Caco-2 (cell line): ENCODE measurements around the gene TRAPPC3. TPM values are rescaled to one million over a fixed set of nuclear protein-coding genes. Genes with fewer than 3 reads are reported as not detected.

Experiments
- BruUV-seq: library from RNA; stranded (reverse); fragments of 400-500 nt; replicated peaks from 2 replicates; lab custom pipeline; 2021; lab: Mats Ljungman, UMichigan
- CTCF ChIA-PET: fragments of 300-600 bp; sonication (Branson Sonifier 250); formaldehyde crosslinking; loops from one replicate; lab custom pipeline; 2022; ENCODE audit warnings: antibody characterized with exemption; lab: Charles Lee
- POLR2A ChIA-PET: fragments of 300-600 bp; sonication (Branson Sonifier 250); formaldehyde crosslinking; loops from one replicate; lab custom pipeline; 2022; ENCODE audit warnings: antibody characterized with exemption; lab: Charles Lee
- DNase-seq, 2 experiments: peaks; one replicate each; pipeline versions ENCODE4 v3.0.0 to v3.0.0-alpha.2; 2020 to 2022
- H3K27me3 ChIP-seq: replicated peaks from 2 replicates; pipeline ENCODE4 v1.6.0; 2011; ENCODE audit warnings: low read length; ENCODE audit not compliant: control insufficient read depth, insufficient read depth
- H3K36me3 ChIP-seq: 2 replicates; pipeline ENCODE4 v1.5.1; 2011; ENCODE audit warnings: low read length; ENCODE audit not compliant: control insufficient read depth, insufficient read depth
- H3K4me1 ChIP-seq: fragments of 250-450 bp; sonication (Bioruptor Pico); 2 replicates; pipeline ENCODE4 v1.5.1; 2020; ENCODE audit warnings: mild to moderate bottlenecking
- H3K4me3 ChIP-seq: 2 replicates; pipeline ENCODE4 v1.5.1; 2011; ENCODE audit warnings: low read depth, mild to moderate bottlenecking, control low read depth, low read length
- H3K9me3 ChIP-seq: fragments of 250-450 bp; sonication (Bioruptor Pico); 2 replicates; pipeline ENCODE4 v1.5.1; 2020; ENCODE audit warnings: mild to moderate bottlenecking, moderate library complexity
- H3K27ac Mint-ChIP-seq: one replicate; pipeline ENCODE4 v1.8.0; 2022; ENCODE audit warnings: mixed read lengths; ENCODE audit not compliant: unreplicated experiment
- H3K27me3 Mint-ChIP-seq: one replicate; pipeline ENCODE4 v1.8.0; 2022; ENCODE audit warnings: mixed read lengths; ENCODE audit not compliant: insufficient read depth, unreplicated experiment
- H3K36me3 Mint-ChIP-seq: one replicate; pipeline ENCODE4 v1.8.0; 2022; ENCODE audit warnings: mild to moderate bottlenecking, mixed read lengths; ENCODE audit not compliant: insufficient read depth, unreplicated experiment
- H3K4me1 Mint-ChIP-seq: one replicate; pipeline ENCODE4 v1.8.0; 2022; ENCODE audit warnings: low read depth, mixed read lengths; ENCODE audit not compliant: unreplicated experiment
- H3K4me3 Mint-ChIP-seq: one replicate; pipeline ENCODE4 v1.8.0; 2022; ENCODE audit warnings: mild to moderate bottlenecking, moderate library complexity, mixed read lengths; ENCODE audit not compliant: unreplicated experiment
- H3K9me3 Mint-ChIP-seq: one replicate; pipeline ENCODE4 v1.8.0; 2022; ENCODE audit warnings: mixed read lengths; ENCODE audit not compliant: unreplicated experiment
- CTCF ChIP-seq, 2 experiments: fragments of 200-600 bp in 1 of 2; IDR thresholded peaks; 1 replicate in 1 of 2; 2 replicates in 1 of 2; pipeline versions ENCODE4 v1.5.1 to v1.8.0; 2011 to 2022; ENCODE audit warnings: antibody characterized with exemption in 1 of 2, control low read depth in 1 of 2, inconsistent platforms in 1 of 2, low read depth in 1 of 2, low read length in 1 of 2, mild to moderate bottlenecking in 1 of 2, moderate library complexity in 1 of 2; ENCODE audit not compliant: insufficient read depth in 1 of 2, severe bottlenecking in 1 of 2, unreplicated experiment in 1 of 2
- intact Hi-C: fragments of 100-400 bp; cut with micrococcal nuclease; formaldehyde crosslinking; loops from one replicate; pipeline ENCODE4 v1.10.0; 2022; ENCODE audit not compliant: unreplicated experiment
- total RNA-seq: library from RNA; stranded (reverse); gene quantifications from 2 replicates; pipeline ENCODE4 v1.2.3, GENCODE V29; 2022

TRAPPC3 gene
- total RNA-seq, 1 experiment from 2014 or later, result 35.4 TPM

- H3K4me3 ChIP-seq, result peak overlapping the region; percentile 53
- BruUV-seq, result no TSS peak
- H3K9me3 ChIP-seq, result no peaks in the 10 kb centered on the region
- no peaks in the 10 kb centered on the region for H3K9me3 Mint-ChIP-seq
- no peak for DNase-seq
- POLR2A ChIA-PET, result no interaction called here
- peaks cover 14% of the 10 kb centered on the region for H3K4me1 ChIP-seq
- H3K36me3 ChIP-seq, result no peaks in the 10 kb centered on the region
- intact Hi-C loops, result no loop called here
- no peaks in the 10 kb centered on the region for H3K27me3 Mint-ChIP-seq
- H3K27ac Mint-ChIP-seq, result peak overlapping the region; percentile 87
- no peak for TF ChIP-seq CTCF (IDR thresholded peaks at IDR 0.05; ENCODE audit: insufficient read depth in 1 of 2, low read depth in 1 of 2, low read length in 1 of 2, severe bottlenecking in 1 of 2, unreplicated experiment in 1 of 2)
- H3K36me3 Mint-ChIP-seq, result peaks cover 11% of the 10 kb centered on the region
- H3K27me3 ChIP-seq, result no peaks in the 10 kb centered on the region
- H3K4me1 Mint-ChIP-seq, result peaks cover 19% of the 10 kb centered on the region
- H3K4me3 Mint-ChIP-seq, result peak overlapping the region; percentile 73
- CTCF ChIA-PET, result no interaction called here
Observed at GRCh38 chr1:36154765-36155407, 5.6 kb upstream of the TRAPPC3 start.

GRCh38 chr1:36154335-36154734 lies 5.0 kb upstream of the TRAPPC3 start:
- H3K36me3 ChIP-seq, result no peaks in the 10 kb centered on the region
- peaks cover 13% of the 10 kb centered on the region for H3K36me3 Mint-ChIP-seq
- no peak for DNase-seq
- POLR2A ChIA-PET, result no interaction called here
- H3K4me1 Mint-ChIP-seq, result peaks cover 16% of the 10 kb centered on the region
- H3K27me3 ChIP-seq, result no peaks in the 10 kb centered on the region
- peaks cover 16% of the 10 kb centered on the region for H3K4me1 ChIP-seq
- H3K9me3 Mint-ChIP-seq, result no peaks in the 10 kb centered on the region
- CTCF ChIA-PET, result no interaction called here
- peak overlapping the region; percentile 73 for H3K4me3 Mint-ChIP-seq
- no peaks in the 10 kb centered on the region for H3K27me3 Mint-ChIP-seq
- intact Hi-C loops, result no loop called here
- TF ChIP-seq CTCF (IDR thresholded peaks at IDR 0.05; ENCODE audit: insufficient read depth in 1 of 2, low read depth in 1 of 2, low read length in 1 of 2, severe bottlenecking in 1 of 2, unreplicated experiment in 1 of 2), result no peak
- no peak overlapping the region for H3K4me3 ChIP-seq
- H3K27ac Mint-ChIP-seq, result peak overlapping the region; percentile 47
- no peaks in the 10 kb centered on the region for H3K9me3 ChIP-seq
- BruUV-seq, result no TSS peak

GRCh38 chr1:36153476-36153875 lies 4.2 kb upstream of the TRAPPC3 start:
- intact Hi-C loops, result no loop called here
- no peak overlapping the region for H3K27ac Mint-ChIP-seq
- DNase-seq, result no peak
- no peaks in the 10 kb centered on the region for H3K27me3 ChIP-seq
- no peaks in the 10 kb centered on the region for H3K9me3 Mint-ChIP-seq
- no peak for TF ChIP-seq CTCF (IDR thresholded peaks at IDR 0.05; ENCODE audit: insufficient read depth in 1 of 2, low read depth in 1 of 2, low read length in 1 of 2, severe bottlenecking in 1 of 2, unreplicated experiment in 1 of 2)
- peaks cover 13% of the 10 kb centered on the region for H3K4me1 Mint-ChIP-seq
- no peaks in the 10 kb centered on the region for H3K9me3 ChIP-seq
- no peak overlapping the region for H3K4me3 ChIP-seq
- H3K4me1 ChIP-seq, result peaks cover 16% of the 10 kb centered on the region
- no peaks in the 10 kb centered on the region for H3K27me3 Mint-ChIP-seq
- no TSS peak for BruUV-seq
- no peak overlapping the region for H3K4me3 Mint-ChIP-seq
- CTCF ChIA-PET, result no interaction called here
- peaks cover 15% of the 10 kb centered on the region for H3K36me3 Mint-ChIP-seq
- no peaks in the 10 kb centered on the region for H3K36me3 ChIP-seq
- POLR2A ChIA-PET, result no interaction called here
